ENCODE data around the gene NRIP2.
"Not testable (repeated sequence)": the region's sequence is repeated elsewhere in the genome, so short reads cannot be mapped to it uniquely, and the experiment has no call there.

The NRIP2 gene

GRCh38 chr12:2834581-2835491 lies at the start of gene NRIP2:
Gene NRIP2 (minus strand): TSS chr12:2835035. CDS start chr12:2834983, 52 bp downstream.
- peak; percentile 78 for DNase-seq

GRCh38 chr12:2879853-2880252 lies 45.0 kb upstream of the NRIP2 start:
- DNase-seq = no peak

- peak; percentile 74 for DNase-seq
Measured at GRCh38 chr12:2877953-2878732, 43.3 kb upstream of the NRIP2 start.

GRCh38 chr12:2877047-2877952 lies 42.5 kb upstream of the NRIP2 start, which contains the start of the genes FOXM1 and RHNO1:
Gene FOXM1 (minus strand): TSS chr12:2877174. CDS start chr12:2874478, 2,696 bp downstream.
Gene RHNO1 (plus strand): TSS chr12:2877223. CDS start chr12:2885367, 8,144 bp downstream.
- peak; percentile 82 for DNase-seq

GRCh38 chr12:2876431-2877046 lies 41.7 kb upstream of the NRIP2 start:
- DNase-seq = peak; percentile 52

- DNase-seq = not testable (repeated sequence)
Measured at GRCh38 chr12:2868986-2869632, 34.3 kb upstream of the NRIP2 start.

- no peak for DNase-seq
Measured at GRCh38 chr12:2864198-2864597, 29.4 kb upstream of the NRIP2 start.

GRCh38 chr12:2863402-2863801 lies 28.6 kb upstream of the NRIP2 start:
- DNase-seq = not testable (repeated sequence)

- no peak for DNase-seq
Measured at GRCh38 chr12:2862876-2863275, 28.0 kb upstream of the NRIP2 start.

GRCh38 chr12:2860170-2860569 lies 25.3 kb upstream of the NRIP2 start:
- no peak for DNase-seq

- no peak for DNase-seq
Measured at GRCh38 chr12:2858944-2859421, 24.1 kb upstream of the NRIP2 start.

- no peak for DNase-seq
Measured at GRCh38 chr12:2858334-2858733, 23.5 kb upstream of the NRIP2 start.

GRCh38 chr12:2857576-2857975 lies 22.7 kb upstream of the NRIP2 start:
- DNase-seq = no peak

- DNase-seq = peak; percentile 78
Measured at GRCh38 chr12:2857021-2857431, 22.2 kb upstream of the NRIP2 start, which contains the start of gene TEX52. Gene TEX52 (minus strand): TSS chr12:2857039. CDS start chr12:2857026, 13 bp downstream.

- no peak for DNase-seq
Measured at GRCh38 chr12:2856051-2856450, 21.2 kb upstream of the NRIP2 start.

- no peak for DNase-seq
Measured at GRCh38 chr12:2855546-2855945, 20.7 kb upstream of the NRIP2 start.

- no peak for DNase-seq
Measured at GRCh38 chr12:2854669-2855453, 20.0 kb upstream of the NRIP2 start.

GRCh38 chr12:2853626-2854025 lies 18.8 kb upstream of the NRIP2 start:
- peak; percentile 72 for DNase-seq

- no peak for DNase-seq
Measured at GRCh38 chr12:2851931-2852330, 17.1 kb upstream of the NRIP2 start.

- no peak for DNase-seq
Measured at GRCh38 chr12:2845280-2845679, 10.4 kb upstream of the NRIP2 start.

Measured in NCI-H1105 treated with DMSO at 0.1 percent for 48 hours (cell line).